Measurements from ENCODE around the gene UCHL5. TPM values are rescaled to one million over a fixed set of nuclear protein-coding genes. Genes with fewer than 3 reads are reported as not detected.

The UCHL5 gene
- total RNA-seq, 2 experiments from 2014 or later: 28.6 to 82.5 TPM

DNA sequence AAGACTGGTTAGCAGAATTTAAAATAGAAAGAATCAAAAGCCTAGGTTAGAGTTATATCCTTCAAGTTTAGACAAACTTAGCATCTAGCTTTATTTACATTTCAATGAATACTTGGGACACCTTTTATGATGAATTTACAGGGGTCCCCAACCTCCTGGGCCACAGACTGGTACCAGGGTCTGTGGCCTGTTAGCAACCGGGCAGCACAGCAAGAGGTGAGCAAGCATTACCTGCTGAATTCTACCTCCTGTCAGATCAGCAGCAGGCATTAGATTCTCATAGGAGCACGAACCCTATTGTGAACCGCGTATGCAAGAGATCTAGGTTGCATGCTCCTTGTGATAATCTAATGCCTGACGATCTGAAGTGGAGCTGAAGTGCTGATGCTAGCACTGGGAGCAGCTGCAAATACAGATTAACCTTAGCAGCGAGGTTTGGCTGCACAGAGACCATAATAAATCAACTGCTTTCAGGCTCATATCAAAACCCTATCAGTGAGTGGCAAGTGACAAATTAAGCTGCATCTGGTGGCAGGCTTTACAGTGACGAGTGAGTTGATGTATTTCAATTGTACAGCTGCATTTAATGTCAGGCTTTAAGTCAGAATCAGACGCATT, 82.0 kb downstream of the UCHL5 start:
- H3K27ac ChIP-seq (ENCODE audit: low read depth, low read length, poor library complexity, severe bottlenecking): no peak overlapping the region
- H3K4me3 ChIP-seq (ENCODE audit: low read depth, low read length, poor library complexity, severe bottlenecking): no peak overlapping the region
- H3K9me3 ChIP-seq (ENCODE audit: low read length): no peaks in the 10 kb centered on the region
- H3K4me1 ChIP-seq (ENCODE audit: insufficient read depth, low read length, poor library complexity, severe bottlenecking): no peaks in the 10 kb centered on the region
- H3K9me2 ChIP-seq (ENCODE audit: insufficient read depth, low read length): no peaks in the 10 kb centered on the region
- no peak overlapping the region for H2AFZ ChIP-seq (ENCODE audit: low read length)
- no peak overlapping the region for H3K4me2 ChIP-seq (ENCODE audit: low read length)
- H3K36me3 ChIP-seq (ENCODE audit: insufficient read depth, low read length): no peaks in the 10 kb centered on the region
- H3K79me2 ChIP-seq (ENCODE audit: insufficient read depth, low read depth, low read length): no peaks in the 10 kb centered on the region
- ChIA-PET POLR2A (no interaction called here), CTCF (ENCODE audit: unreplicated experiment) (no interaction called here)
- no peak for DNase-seq (ENCODE audit: low spot score)
- no peak for TF ChIP-seq EZH2phosphoT487 (IDR thresholded peaks at IDR 0.05; ENCODE audit: borderline replicate concordance, low read depth, low read length)
- TF ChIP-seq, protein P1, sequence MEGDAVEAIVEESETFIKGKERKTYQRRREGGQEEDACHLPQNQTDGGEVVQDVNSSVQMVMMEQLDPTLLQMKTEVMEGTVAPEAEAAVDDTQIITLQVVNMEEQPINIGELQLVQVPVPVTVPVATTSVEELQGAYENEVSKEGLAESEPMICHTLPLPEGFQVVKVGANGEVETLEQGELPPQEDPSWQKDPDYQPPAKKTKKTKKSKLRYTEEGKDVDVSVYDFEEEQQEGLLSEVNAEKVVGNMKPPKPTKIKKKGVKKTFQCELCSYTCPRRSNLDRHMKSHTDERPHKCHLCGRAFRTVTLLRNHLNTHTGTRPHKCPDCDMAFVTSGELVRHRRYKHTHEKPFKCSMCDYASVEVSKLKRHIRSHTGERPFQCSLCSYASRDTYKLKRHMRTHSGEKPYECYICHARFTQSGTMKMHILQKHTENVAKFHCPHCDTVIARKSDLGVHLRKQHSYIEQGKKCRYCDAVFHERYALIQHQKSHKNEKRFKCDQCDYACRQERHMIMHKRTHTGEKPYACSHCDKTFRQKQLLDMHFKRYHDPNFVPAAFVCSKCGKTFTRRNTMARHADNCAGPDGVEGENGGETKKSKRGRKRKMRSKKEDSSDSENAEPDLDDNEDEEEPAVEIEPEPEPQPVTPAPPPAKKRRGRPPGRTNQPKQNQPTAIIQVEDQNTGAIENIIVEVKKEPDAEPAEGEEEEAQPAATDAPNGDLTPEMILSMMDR (conservative IDR thresholded peaks at IDR 0.05; ENCODE audit: low read length): no peak
- intact Hi-C loops (cut with micrococcal nuclease; ENCODE audit: unreplicated experiment): no loop called here
- H4K20me1 ChIP-seq (ENCODE audit: insufficient read depth, low read length): no peaks in the 10 kb centered on the region
- no TSS peak for BruUV-seq (replicated peaks)

DNA sequence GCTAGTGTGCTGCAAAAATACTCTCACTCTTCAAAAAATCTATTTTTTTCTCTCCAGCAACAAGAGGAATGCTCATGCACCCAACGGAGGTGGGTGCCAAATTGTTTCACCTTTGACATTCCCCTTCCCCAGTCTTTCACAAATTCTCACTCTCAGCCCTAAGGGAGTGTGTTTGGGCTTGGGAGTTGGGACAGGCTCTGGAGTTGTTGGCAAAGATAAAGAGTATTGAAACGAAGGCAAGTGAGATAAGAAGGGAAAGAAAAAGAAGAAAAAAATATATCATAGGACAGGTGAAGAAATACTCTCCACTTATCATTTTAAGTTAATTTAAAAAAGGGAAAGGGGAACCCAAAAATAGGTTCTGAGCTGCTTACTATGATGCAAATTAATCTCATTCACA, 82.6 kb downstream of the UCHL5 start:
- ChIA-PET CTCF (ENCODE audit: unreplicated experiment) (no interaction called here), POLR2A (no interaction called here)
- no peak for DNase-seq (ENCODE audit: low spot score)
- Histone ChIP-seq H3K9me2 (ENCODE audit: insufficient read depth, low read length) (no peaks in the 10 kb centered on the region), H4K20me1 (ENCODE audit: insufficient read depth, low read length) (no peaks in the 10 kb centered on the region), H3K79me2 (ENCODE audit: insufficient read depth, low read depth, low read length) (no peaks in the 10 kb centered on the region), H2AFZ (ENCODE audit: low read length) (no peak overlapping the region), H3K27ac (ENCODE audit: low read depth, low read length, poor library complexity, severe bottlenecking) (no peak overlapping the region), H3K4me2 (ENCODE audit: low read length) (no peak overlapping the region), H3K9me3 (ENCODE audit: low read length) (no peaks in the 10 kb centered on the region), H3K36me3 (ENCODE audit: insufficient read depth, low read length) (no peaks in the 10 kb centered on the region), H3K4me3 (ENCODE audit: low read depth, low read length, poor library complexity, severe bottlenecking) (no peak overlapping the region), H3K4me1 (ENCODE audit: insufficient read depth, low read length, poor library complexity, severe bottlenecking) (no peaks in the 10 kb centered on the region)
- TF ChIP-seq, protein P1 (conservative IDR thresholded peaks at IDR 0.05; ENCODE audit: low read length): no peak
- TF ChIP-seq EZH2phosphoT487 (IDR thresholded peaks at IDR 0.05; ENCODE audit: borderline replicate concordance, low read depth, low read length): no peak
- BruUV-seq (replicated peaks): no TSS peak
- intact Hi-C loops (cut with micrococcal nuclease; ENCODE audit: unreplicated experiment): no loop called here

DNA sequence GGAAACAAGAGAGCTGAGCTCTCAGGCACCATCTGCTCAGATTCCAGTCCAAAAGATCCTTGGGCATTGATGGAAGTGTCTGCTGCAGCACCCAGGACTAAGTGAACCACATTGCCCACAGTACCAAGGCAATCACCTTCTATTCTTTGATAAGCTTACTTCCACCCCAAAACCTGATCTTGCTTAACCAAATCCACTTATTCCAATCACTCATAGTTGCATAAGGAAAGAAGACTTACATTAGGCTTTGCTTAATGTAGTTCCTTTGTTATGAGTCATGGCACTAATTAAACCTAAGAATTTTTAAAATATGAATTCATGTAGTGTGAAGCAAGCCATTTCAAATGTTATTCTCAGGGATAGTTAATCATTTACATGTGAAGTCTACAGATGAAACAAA, 84.5 kb downstream of the UCHL5 start:
- Histone ChIP-seq H3K9me3 (ENCODE audit: low read length) (no peaks in the 10 kb centered on the region), H3K36me3 (ENCODE audit: insufficient read depth, low read length) (no peaks in the 10 kb centered on the region), H3K4me1 (ENCODE audit: insufficient read depth, low read length, poor library complexity, severe bottlenecking) (no peaks in the 10 kb centered on the region), H3K79me2 (ENCODE audit: insufficient read depth, low read depth, low read length) (no peaks in the 10 kb centered on the region), H3K9me2 (ENCODE audit: insufficient read depth, low read length) (no peaks in the 10 kb centered on the region), H4K20me1 (ENCODE audit: insufficient read depth, low read length) (no peaks in the 10 kb centered on the region), H3K27ac (ENCODE audit: low read depth, low read length, poor library complexity, severe bottlenecking) (no peak overlapping the region), H2AFZ (ENCODE audit: low read length) (no peak overlapping the region), H3K4me2 (ENCODE audit: low read length) (no peak overlapping the region), H3K4me3 (ENCODE audit: low read depth, low read length, poor library complexity, severe bottlenecking) (no peak overlapping the region)
- intact Hi-C loops (cut with micrococcal nuclease; ENCODE audit: unreplicated experiment): no loop called here
- no peak for DNase-seq (ENCODE audit: low spot score)
- TF ChIP-seq, protein P1 (conservative IDR thresholded peaks at IDR 0.05; ENCODE audit: low read length): no peak
- no peak for TF ChIP-seq EZH2phosphoT487 (IDR thresholded peaks at IDR 0.05; ENCODE audit: borderline replicate concordance, low read depth, low read length)
- ChIA-PET POLR2A (interaction anchor here (0.5 to 0.9 kb wide), 2 partner anchors 500 to 661 kb away, joined by 3 read pairs; no protein-coding TSS in a partner anchor), CTCF (ENCODE audit: unreplicated experiment) (no interaction called here)
- BruUV-seq (replicated peaks): no TSS peak
